GM21619 (cell line): ENCODE measurements around the gene EIF4G3.
"Not testable (repeated sequence)": the region's sequence is repeated elsewhere in the genome, so short reads cannot be mapped to it uniquely, and the experiment has no call there.

Source experiments
- ATAC-seq: cut with Tn5 transposase; IDR thresholded peaks from one replicate; pipeline ENCODE4 v1.9.1; 2021; ENCODE audit not compliant: unreplicated experiment

EIF4G3 gene

GRCh38 chr1:21034725-21035628 is 141.7 kb downstream of the EIF4G3 start:
- no peak for ATAC-seq

GRCh38 chr1:21032741-21033140 is 144.0 kb downstream of the EIF4G3 start:
- ATAC-seq: no peak

- ATAC-seq: no peak
Observed at GRCh38 chr1:21030181-21030580, 146.5 kb downstream of the EIF4G3 start.

DNA sequence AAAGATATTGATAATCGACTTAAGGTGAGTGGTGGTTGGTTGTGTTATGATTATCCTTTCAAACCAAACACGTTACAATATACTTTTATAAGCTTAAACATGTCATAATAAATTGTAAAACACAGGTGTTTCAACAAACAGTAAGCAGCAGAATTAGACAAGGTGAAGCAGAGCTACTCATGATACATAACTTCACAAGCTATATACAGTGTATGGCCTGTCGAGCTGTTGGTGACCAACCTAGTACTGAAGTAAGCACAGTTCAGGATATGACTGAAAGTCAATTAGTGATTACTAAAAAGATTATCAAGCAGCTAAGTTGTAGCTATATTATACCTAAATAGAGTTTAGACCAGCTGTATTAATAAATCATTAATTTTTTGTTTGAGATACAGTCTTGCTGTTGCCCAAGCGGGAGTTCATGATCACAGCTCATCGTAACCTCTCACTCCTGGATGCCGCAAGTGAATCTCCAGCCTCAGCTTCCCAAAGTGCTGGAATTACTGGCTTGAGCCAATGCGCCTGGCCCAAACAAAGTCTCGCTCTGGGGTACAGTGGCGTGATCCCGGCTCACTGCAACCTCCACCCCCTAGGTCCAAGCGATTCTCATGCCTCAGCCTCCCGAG is 148.1 kb downstream of the EIF4G3 start:
- no peak for ATAC-seq

DNA sequence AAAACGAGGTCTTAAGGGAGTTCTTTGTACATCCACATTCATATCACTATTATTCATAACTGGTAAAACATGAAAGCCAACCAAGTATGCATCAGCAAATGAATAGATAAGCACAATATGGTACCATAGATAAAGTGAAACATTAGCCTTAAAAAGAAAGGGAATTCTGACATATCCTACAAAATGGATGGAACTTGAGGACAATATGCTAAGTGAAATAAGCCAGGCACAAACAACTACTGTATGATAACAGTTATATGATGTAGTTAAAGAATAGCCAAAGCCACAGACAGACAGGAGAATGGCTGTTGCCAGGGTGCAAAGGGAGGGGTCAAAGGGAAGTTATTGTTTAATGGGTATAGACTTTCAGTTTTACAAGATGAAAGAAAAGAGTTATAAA is 148.9 kb downstream of the EIF4G3 start:
- ATAC-seq: no peak

DNA sequence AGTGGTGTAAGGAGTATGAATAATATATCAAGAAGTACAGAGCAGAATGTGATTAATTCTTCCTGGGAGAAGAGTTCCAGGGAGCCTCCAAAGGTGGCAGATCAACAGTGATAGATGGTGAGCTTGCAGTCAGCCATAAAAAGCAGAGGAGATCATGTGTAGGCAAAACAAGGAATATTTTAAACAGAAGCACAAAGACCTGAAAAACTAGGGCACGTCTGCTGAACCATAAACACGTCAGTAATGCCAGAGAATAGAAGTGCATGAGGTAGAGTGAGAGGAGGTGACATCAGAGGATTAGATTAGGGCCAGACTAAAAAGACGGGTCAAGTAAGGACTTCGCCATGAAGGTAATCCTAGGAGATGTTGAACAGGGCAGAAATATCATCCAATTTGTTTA is 151.8 kb downstream of the EIF4G3 start:
- no peak for ATAC-seq

DNA sequence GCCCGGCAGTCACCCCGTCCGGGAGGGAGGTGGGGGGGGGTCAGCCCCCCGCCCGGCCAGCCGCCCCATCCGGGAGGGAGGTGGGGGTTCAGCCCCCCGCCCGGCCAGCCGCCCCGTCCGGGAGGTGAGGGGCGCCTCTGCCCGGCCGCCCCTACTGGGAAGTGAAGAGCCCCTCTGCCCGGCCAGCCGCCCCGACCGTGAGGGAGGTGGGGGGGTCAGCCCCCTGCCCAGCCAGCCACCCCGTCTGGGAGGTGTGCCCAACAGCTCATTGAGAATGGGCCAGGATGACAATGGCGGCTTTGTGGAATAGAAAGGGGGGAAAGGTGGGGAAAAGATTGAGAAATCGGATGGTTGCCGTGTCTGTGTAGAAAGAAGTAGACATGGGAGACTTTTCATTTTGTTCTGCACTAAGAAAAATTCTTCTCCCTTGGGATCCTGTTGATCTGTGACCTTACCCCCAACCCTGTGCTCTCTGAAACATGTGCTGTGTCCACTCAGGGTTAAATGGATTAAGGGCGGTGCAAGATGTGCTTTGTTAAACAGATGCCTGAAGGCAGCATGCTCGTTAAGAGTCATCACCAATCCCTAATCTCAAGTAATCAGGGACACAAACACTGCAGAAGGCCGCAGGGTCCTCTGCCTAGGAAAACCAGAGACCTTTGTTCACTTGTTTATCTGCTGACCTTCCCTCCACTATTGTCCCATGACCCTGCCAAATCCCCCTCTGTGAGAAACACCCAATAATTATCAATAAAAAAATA is 152.4 kb downstream of the EIF4G3 start:
- ATAC-seq: not testable (repeated sequence)

GRCh38 chr1:21022279-21023040 is 154.2 kb downstream of the EIF4G3 start:
- ATAC-seq: peak; percentile 84

- ATAC-seq: no peak
Observed at GRCh38 chr1:21021311-21021710, 155.4 kb downstream of the EIF4G3 start.

- ATAC-seq: no peak
Observed at GRCh38 chr1:21020151-21020550, 156.5 kb downstream of the EIF4G3 start.

- no peak for ATAC-seq
Observed at GRCh38 chr1:21018673-21019072, 158.0 kb downstream of the EIF4G3 start.

DNA sequence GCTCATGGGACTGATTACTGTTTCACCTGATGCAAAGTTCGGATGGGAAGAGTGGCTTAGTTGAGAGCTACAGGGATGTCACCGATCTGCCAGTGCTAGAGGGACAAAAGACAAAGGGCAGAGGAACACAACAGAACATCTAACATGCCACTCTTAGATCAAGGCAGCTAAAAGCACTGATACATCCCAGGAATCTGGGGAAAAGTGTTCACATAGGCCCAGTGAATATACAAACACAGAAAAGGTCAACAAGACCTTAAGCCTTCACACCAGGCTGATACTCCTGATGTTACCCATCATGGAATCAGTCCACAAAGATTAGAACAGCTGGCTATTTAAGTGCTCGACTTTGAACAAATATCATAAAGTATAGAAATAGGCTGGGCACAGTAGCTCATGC is 163.2 kb downstream of the EIF4G3 start:
- ATAC-seq: no peak

DNA sequence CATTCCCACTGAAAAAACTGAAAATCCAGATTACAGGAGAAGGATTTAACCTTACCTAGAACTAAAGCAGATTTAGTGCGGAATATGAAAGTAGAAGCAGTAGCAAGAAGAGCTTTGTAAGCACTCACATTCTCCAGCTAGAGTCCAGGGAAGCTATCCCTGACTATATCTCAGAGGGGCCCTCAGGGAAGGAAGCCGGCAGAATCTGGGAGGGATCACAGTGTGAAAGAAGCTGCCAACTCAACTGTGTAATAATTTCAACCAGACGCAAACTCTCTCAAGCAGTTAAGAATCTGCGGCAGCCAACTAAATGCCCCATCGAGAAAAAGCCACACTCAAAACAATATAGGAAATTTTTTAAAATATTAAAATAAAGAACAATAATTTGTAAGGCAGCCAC is 163.8 kb downstream of the EIF4G3 start:
- no peak for ATAC-seq

GRCh38 chr1:21007876-21008275 is 168.8 kb downstream of the EIF4G3 start:
- no peak for ATAC-seq

DNA sequence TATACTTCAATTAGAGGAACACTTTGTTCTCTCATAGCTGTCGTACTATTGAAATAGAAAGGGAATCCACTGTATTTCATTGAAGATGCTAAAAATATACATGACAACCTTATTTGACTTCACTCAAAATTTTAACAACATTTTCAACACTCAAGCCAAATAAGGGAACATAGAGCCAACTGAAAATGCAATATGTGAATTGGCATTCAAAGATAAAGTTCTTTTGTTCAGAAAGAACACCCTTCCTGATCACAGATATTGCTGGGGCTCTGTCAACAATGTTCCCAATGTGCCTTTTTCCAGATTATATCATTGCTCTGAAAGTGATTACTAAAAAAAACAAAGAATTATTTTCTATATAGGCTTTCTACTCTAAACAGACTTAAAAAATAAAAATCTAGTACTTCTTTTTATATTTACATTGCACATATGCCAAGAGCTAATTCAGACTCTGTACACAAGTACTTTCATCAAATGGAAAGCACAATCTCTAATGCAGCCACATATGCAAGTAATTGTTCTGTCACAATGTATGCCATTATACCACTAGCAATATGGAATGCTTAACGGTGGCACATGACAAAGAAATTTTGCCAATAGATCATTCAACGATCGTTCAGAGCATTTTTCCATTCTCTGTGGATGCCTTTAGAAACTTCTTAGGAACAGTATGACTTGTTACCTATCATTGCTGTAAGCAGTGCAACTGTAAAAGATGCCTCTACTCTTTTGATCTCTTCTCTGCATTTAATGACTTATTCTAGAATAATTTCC is 171.0 kb downstream of the EIF4G3 start:
- no peak for ATAC-seq

- ATAC-seq: no peak
Observed at GRCh38 chr1:21003281-21004045, 173.2 kb downstream of the EIF4G3 start.

- ATAC-seq: no peak
Observed at GRCh38 chr1:21001042-21001441, 175.7 kb downstream of the EIF4G3 start.

- no peak for ATAC-seq
Observed at GRCh38 chr1:21000245-21000594, 176.5 kb downstream of the EIF4G3 start.

GRCh38 chr1:20999525-21000244 is 177.0 kb downstream of the EIF4G3 start:
- ATAC-seq: no peak
